ENCODE data around the gene EIF5B.

Gene EIF5B

DNA sequence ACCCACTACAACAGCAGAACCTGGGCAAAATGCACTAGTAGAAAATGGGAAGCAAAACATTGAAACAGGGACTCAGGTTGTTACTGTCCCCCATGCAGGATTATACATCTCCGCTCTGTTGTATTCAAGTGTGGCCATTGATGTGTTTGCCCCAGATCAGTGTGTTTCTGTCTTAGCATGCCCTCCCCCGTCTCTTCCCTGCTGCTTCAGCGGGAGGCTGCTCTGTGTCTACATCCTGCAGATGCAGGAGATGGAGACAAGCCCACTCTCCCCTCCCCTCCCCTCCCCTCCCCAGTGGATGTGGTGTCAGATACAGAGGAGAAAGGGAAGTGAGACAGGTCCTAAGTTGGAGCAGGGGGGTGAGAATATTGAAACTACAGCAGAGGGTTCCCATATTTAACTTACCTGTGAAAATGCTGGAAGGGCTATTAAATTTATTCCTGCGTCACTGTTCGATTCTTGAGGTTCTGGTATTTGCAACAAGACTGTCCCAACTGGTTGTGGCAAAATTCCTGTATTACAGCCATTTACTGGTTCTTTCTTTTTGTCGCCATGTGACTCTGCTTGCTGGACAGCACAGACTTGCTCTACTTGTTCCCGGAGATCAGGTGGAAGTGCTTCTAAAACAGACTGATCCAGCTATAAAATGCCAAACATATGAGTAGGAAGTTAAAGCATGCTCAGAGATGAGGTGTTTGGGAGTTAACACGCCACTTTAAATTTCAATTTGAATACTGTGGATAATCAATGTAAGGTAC is 67.0 kb downstream of the EIF5B start:
- FAIRE-seq = no peak

DNA sequence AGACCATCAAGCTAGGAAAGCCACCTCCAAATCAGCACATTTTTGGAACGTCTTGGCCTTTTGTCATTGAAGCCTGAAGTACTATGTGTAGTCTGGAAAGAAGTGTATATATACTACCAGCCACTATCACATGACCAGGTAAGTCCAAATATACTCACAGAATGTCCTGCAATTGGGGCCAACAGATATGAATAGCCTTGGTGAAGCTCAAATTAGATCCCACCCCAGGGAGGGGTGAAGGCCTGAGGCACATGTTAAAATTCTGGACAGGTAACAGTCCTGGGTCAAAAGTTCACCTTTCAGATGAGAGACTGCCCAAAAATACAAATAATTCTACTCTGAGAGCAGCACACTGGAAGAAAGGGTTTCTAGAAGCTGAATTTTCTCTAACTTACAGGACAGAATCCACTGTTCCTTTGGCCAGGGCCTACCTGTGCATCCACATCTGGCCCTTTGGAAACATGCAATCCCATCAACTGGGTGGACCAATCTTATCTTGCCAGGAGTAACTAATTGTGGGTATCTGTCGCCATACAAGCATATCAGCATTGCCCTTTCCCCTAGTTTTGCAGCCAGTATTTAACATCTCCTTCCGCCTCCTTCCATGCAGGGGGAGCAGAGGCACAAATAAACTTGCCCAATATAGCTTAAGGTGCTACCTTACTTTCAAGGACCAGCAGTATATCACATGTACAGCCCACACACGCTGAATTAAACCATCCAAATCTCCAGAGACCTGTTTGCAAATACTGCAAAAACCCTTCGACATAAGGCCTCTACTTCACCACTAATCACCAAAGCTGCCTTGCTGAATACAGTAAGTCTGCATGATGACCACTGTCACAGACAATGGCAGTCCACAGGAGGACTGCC is 67.8 kb downstream of the EIF5B start:
- FAIRE-seq (no peak), DNase-seq (ENCODE audit: insufficient read length, low spot score) (no peak)

More for the DNA sequence above, 67.0 kb downstream of the EIF5B start:
- no peak for DNase-seq (ENCODE audit: insufficient read length, low spot score)

DNA sequence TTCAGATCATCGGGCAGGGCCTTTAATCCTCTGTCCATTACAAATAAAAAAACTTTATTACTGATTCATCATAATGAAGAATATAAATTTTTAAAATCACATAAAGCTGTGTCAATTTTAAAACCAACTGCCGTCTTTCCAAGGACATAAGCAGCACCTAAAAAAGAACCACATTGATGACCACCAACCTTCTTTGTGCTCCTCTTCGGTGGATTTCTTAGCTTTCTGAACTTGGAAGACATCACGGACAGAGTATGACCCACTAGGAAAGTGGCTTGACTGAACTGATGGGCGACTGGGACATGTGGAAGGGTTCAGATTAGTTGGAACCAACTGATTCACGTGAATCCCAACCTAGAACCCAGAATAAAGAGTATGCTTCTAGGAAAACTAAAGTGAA is 68.9 kb downstream of the EIF5B start:
- DNase-seq (ENCODE audit: insufficient read length, low spot score) = no peak

DNA sequence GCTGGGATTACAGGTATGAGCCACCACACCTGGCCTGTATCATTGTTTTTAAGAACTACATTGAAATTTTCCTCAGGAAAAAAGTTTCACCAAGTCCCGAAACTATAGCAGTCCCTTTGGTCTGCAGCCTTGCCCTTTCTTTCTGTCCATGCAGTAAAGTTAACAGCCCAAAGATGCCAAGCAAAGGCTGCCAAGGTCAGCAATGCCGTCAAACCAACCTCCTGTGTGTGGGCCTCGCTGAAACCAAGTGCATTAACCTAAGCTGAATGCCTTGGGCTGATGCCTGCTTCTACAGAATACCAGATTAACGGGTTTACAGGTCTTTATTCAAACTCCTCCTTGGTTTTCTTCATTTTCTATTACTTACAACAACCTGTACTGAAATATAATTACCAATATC is 73.1 kb downstream of the EIF5B start:
- FAIRE-seq (no peak), DNase-seq (ENCODE audit: insufficient read length, low spot score) (no peak)

More for the DNA sequence above, 68.9 kb downstream of the EIF5B start:
- no peak for FAIRE-seq

DNA sequence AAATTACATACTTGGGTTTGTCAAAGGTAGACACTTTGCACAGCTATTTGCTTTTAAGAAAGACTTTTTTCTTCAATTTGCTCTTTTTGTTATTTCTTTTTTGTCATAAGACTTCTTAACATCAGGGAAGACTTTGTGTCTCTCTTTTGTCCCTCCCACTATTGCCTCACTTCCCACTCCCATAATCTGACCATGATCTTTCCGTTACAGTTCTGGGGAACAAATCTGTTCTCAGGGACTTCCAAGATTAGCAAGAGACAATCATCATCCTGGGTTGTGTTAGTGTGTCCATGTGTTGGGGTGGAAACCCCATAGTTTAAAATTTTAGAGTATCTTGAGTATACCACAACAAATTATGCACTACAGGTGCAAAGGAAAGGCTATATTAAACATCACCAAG is 77.4 kb downstream of the EIF5B start:
- no peak for DNase-seq (ENCODE audit: insufficient read length, low spot score)
- no peak for FAIRE-seq

DNA sequence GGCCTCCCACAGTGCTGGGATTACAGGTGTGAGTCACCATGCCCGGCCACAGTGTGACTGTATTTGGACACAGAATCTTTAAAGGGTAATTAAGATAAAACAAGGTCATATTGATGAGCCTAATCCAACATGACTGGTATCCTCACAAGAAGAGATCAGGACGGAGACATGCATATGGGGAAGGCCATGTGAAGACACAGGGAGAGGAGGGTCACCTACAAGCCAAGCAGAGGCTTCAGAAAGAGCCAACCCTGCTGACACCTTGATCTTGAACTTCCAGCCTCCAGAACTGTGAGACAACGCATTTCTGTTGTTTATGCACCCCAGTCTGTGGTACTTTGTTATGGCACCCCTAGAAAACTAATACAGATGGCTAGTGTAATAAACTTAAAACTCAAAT is 80.2 kb downstream of the EIF5B start:
- DNase-seq (ENCODE audit: insufficient read length, low spot score) = no peak
- FAIRE-seq = no peak

DNA sequence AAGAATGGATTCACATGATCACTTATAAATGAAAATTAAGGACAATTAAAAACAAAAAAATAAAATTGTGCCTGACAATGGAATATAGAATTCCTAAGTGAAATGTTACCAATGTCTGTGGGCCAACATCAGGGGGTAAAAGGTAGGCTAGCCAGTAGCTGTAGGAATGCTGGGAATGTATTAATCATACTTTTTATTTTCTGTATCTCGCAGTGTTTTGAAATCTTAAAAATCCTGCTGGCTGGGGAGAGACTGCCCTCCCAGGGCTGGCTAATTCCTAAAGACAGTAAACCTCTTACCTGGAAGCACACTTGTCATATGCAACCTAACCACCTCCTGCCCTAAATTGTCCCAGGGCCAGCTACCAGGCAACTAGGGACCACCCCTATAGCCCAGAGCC is 82.8 kb downstream of the EIF5B start:
- no peak for FAIRE-seq

DNA sequence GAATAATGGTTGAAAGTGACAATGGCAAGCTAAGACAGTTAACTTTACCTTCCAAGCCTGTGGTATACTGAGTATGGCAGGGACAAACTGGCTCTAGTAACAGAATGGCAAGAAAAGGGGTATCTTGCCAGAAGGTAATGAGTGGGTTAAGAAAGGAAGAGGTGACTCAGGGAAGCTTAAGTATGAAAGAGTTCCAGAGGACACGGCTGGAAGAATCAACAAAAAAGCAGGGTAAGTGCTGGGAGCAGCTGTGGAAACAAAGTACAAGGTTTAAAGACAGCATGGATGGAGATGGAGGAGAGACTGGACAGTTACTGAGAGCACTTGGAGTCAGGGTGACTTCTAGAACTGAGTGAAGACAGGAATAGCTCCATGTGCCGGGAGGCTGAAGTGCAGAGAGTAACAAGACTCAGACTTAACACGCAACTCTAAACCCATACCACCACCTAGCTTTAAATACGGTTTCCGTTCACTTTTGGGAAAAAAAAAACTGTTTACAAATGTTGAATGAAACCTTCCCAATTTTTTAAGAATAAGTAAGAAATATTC is 83.6 kb downstream of the EIF5B start:
- DNase-seq (ENCODE audit: insufficient read length, low spot score) (no peak), FAIRE-seq (no peak)

More for the DNA sequence above, 82.8 kb downstream of the EIF5B start:
- DNase-seq (ENCODE audit: insufficient read length, low spot score) = no peak

DNA sequence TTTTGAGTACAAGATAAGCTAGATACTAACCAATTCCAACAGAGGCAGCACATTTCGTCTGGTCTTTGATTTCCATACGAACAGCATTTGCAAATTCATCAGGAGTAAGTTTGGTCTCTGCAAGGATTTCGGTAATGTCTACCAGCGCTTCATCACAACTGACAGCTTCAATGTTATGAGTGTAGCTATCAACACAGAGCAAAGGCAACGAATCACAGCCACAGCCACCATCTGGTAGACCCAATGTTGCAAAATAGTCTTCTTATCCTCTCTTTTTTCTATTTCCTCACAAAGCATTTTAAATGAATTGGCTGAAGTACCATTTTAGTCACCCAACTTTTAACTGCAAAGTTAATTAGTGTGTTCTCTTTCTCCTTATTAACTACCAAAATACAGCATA is 84.3 kb downstream of the EIF5B start:
- DNase-seq (ENCODE audit: insufficient read length, low spot score) (no peak), FAIRE-seq (no peak)

DNA sequence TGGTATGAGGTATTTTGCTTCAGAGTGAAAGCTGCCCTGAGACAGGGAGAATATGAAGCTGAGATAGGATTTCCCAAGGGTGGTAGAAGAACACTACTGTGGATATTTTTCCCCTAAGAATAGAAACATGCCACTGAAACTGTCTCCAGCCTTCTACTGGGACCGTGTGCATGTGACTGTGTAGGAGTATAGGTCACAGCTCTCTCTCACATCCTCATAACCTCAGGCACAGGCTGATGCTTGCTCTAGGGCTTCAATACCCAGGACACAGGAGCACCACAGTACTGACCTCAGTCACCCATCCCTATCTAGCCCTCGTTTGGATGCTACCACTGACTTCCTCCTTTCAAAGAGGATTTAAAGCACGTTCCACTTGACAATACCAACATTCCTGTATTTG is 85.4 kb downstream of the EIF5B start:
- DNase-seq (ENCODE audit: insufficient read length, low spot score) (no peak), FAIRE-seq (no peak)

DNA sequence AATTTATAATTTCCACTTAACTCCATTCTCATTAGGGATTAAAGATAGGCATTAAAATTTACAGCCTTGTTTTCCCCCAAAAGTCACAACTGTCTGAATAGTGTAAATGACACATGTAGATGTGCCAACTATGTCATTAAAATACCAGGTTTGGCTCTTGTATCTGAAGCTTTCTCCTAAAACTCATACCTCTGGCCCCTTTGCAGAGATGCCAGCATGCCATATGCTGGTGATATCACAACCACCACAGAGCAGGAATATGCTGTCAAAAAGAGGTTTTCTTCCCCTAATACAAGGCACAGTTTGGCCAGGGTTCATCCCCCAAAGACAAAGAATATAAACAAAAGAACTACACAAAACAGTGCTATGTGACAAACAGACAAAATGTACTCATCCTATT is 87.2 kb downstream of the EIF5B start:
- no peak for FAIRE-seq
- no peak for DNase-seq (ENCODE audit: insufficient read length, low spot score)

DNA sequence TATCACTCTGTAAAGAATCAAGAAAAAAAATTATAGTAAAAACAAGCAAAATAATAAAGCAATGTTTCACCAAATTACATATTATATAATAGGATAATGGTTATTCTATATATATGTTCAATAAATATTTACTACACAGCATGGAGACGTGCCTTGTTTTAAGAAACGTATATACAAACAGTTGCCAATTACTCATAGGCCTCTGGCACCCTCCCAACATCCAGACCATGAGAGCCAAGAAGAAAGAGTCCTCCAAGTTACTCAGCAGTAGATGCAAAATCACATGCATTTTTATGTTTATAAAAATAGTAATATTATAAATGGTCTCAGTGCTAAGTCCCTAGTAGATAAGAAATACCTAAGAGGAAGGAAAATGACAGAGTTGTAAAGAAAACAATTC is 87.8 kb downstream of the EIF5B start:
- DNase-seq (ENCODE audit: insufficient read length, low spot score) = no peak
- no peak for FAIRE-seq

DNA sequence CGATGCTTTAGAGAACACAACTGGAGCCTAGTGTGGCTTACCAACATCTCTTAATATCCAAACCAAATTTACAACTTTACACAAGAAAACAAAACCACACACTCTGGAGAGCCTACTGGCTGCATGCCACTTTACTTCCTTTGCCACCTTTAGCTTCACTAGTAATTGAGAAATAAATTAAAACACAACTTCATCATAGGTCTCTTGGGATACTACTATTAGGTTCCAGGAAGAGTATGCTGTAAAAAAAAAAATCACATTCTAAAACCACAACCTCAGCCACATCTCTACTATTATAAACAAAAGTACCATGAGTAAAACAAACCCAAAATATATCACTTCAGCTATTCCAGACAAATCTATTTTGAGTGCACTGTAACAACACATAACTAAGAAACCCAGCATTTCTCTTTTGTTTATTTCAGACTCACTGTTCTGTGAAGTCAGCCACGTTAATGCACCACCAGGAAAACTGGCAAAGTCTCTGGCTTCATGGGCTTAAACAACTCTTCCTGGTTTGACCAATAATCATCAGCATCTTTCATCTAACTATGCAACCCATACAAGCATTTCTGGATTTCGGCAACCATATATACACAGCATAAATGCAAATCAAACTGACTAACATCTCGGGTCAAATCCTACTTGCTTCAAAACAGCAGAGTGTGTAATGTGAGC is 93.6 kb downstream of the EIF5B start:
- DNase-seq (ENCODE audit: insufficient read length, low spot score) (no peak), FAIRE-seq (no peak)

DNA sequence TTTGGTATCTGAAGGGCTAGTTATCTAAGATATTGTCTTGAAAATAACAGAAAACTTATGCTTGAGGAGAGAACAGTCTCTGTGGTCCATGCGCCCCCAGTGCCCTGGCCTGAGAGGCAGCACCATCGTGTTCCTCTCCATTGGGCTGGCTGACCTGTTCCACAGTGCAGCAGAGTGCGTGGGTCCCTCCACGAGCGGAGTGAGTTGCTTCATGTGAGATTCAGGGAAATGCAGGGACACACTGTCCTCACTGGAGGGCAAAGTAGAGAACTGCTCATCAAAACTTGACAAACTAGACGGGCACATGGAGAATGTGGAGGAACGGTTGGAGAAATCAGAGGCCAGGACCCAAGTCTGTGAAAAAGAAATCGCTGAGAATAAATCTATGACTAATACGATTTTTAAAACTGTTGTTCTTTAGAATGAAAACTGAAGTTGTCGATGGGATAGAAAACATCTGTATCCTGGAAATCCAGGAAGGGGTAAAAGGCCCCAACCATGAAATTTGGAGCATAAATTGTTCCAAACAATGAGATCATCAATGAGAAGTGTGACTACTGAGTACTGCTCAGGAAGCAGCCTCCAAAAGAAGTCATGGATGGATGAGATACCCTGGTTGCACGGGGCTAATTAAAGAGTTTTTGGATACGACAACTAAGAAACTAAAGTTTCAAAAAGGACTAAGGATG is 94.5 kb downstream of the EIF5B start:
- DNase-seq (ENCODE audit: insufficient read length, low spot score) (no peak), FAIRE-seq (no peak)

DNA sequence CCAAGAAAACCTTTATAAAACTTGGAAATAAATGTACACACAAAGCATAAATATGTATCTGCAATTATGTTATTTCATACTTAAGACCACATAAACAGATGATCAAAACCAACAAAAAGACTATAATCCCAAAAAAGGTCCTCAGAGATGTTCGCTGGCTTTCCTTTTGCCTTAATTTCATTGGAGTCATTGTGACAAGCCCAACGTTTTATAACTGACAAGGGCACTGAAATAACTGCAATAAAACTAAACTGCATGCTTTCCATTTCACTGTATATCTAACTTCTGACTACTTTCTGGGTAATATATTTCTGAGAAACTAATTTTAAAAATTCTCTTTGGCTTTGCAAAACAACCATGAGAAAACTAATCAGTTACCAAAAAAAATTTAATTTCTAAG is 96.2 kb downstream of the EIF5B start:
- DNase-seq (ENCODE audit: insufficient read length, low spot score) = no peak
- no peak for FAIRE-seq

DNA sequence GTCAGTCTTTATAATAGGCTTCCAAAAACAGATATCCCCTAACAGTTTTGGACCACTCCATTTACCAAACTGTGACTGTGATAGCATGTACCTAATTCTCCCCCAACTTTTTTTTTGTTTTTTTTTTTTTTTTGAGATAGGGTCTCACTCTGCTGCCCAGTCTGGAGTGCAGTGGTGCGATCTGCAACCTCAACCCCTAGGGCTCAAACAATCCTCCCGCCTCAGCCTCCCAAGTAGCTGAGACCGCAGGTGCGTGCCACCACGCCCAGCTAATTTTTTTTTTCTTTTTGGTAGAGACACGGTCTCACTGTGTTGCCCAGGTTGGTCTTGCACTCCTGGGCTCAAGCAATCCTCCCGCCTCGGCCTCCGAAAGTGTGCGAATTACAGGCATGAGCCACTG is 99.7 kb downstream of the EIF5B start:
- FAIRE-seq (no peak), DNase-seq (ENCODE audit: insufficient read length, low spot score) (no peak)

DNA sequence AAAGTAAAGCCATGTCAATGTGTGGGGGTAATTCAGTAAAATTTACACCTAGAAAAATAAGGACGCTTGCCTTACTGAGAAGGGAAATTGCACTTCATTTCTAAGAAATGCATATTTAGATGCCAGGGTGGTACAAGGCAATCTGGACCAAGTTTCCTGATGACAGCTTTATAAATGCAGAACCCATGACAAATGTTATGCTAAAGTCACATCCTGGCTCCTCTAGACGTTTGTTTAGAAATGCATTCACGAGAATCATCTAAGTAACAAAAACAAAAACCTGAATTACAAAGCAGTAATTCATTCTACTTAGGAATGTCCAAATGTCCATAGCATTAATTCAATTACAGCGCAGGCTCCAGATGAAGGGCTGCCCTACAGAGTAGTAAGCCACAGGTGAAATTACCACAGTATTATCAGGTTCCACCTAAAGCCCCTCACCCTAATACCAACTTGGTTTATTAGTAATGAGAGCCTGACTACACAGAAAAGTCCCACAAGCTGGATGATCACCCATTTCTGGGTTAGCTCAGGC is 102.8 kb downstream of the EIF5B start:
- FAIRE-seq (no peak), DNase-seq (ENCODE audit: insufficient read length, low spot score) (no peak)

DNA sequence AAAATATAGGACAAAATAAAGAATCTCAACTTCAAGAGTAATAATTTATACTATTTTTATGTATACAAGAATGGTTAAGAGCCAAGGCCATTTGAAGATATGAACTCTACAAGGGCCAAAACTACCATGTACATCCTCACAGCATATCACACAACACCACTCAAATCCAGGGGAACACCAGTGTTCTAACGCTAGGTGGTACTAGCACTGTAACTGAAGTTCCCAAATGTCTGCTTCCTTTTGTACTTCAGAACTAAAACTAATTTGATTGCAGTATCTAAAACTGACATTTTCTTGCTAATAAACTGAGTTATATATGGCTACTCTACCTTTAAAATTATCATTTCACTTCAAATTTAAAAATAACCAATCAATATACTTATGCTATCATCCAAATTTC is 105.6 kb downstream of the EIF5B start:
- FAIRE-seq (no peak), DNase-seq (ENCODE audit: insufficient read length, low spot score) (no peak)

DNA sequence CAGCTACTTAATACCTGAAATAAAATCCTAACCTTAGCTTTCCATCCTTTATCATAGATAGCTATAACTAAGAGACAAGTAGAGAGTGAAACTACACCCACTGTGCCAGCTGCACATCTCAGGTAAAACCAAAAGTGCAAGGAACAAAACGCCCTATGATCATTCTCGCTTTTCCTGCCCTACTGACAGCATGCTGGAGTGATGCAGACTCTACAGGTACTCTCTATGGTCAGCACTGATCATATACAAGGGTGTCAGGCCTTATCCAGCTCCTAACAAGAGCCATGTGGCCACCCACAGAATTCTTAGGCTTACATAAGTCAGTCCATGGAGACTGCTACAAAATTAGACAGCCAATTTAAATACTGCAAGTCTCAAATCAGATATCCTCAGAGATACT is 107.0 kb downstream of the EIF5B start:
- DNase-seq (ENCODE audit: insufficient read length, low spot score) = no peak
- peak; percentile 21 for FAIRE-seq

DNA sequence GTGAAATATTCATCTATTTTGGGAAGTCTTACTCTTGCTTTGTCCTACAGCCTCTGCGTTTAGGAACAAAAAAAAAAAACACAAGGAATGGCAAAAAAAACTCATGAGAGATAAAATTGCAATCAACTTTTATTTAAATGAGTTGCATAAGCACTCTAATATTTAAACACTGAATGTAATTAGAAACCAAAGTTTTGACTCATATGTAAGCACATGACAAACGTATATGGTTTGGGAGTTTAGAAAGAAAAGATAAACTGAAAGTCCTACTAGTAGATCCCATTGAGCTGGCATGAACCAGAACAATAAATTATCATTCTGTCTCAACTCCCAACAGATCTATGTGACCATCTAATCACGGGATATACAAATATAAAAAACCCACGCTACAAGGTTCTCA is 107.9 kb downstream of the EIF5B start:
- DNase-seq (ENCODE audit: insufficient read length, low spot score) (no peak), FAIRE-seq (no peak)

Measured in GM19239 (cell line).